NOMO-1 (cell line): ENCODE measurements around the gene TTLL5.
"Not testable (repeated sequence)": the region's sequence is repeated elsewhere in the genome, so short reads cannot be mapped to it uniquely, and the experiment has no call there.

Experiments
- DNase-seq, 2 experiments: peaks; one replicate each; lab custom pipeline; 2025; ENCODE audit not compliant: unreplicated experiment in 2 of 2; lab: John Stamatoyannopoulos, UW

Gene TTLL5

DNA sequence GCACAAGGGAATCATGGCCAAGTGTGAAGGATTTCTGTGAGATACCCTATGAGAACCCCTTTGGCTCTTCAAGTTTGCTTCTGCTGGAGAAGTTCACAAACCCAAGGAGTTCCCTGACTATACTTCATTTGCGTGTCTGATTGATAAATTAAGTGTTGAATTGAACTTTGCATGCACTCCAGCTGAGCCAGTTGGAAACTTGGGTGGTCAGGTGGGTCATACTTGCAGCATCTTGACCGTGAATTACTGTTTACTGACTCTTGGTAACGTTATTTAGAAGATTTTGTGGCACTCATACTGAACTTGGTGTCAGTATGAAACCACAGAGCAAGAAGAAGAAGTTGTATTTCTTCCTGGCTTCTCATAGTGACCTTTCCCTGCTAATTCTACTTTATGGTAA lies 243.3 kb downstream of the TTLL5 start:
- no peak for DNase-seq

- DNase-seq = peak in 1 of 2 experiments; percentile 13
These were observed 244.3 kb downstream of the TTLL5 start for GRCh38 chr14:75905147-75905904.

GRCh38 chr14:75906228-75906627 lies 245.2 kb downstream of the TTLL5 start:
- DNase-seq = no peak

DNA sequence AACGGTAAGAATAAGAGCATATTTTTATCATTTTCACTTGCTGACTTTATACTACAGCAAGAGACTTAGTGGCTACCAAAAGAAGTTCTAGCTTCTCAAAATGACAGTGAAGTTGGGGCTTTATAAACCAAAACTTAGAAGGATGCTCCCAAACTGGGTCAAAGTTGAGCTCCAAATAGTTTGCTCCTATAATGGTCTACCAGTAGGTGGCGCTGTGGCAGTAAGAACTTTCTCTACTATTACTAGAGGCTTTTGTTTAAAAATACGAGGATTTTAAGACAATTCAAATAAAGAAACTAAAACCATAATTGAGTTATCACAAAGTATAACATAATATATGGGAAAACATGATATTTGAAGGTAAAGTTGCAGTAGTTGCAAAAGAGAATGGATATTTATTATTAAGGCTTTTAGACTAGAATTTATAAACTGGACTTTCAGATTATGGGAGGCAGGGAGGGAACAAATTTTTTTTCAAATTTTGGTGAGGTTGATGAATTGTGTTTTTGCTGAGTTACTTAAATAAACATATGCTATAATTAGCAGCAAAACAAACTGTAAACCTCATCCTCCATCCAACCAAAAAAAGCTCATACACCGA lies 245.7 kb downstream of the TTLL5 start:
- DNase-seq = peak; percentile 10 to 52

- DNase-seq = no peak
These were observed 246.8 kb downstream of the TTLL5 start for GRCh38 chr14:75907756-75908359.

- DNase-seq = no peak
These were observed 248.6 kb downstream of the TTLL5 start for GRCh38 chr14:75909630-75910029.

DNA sequence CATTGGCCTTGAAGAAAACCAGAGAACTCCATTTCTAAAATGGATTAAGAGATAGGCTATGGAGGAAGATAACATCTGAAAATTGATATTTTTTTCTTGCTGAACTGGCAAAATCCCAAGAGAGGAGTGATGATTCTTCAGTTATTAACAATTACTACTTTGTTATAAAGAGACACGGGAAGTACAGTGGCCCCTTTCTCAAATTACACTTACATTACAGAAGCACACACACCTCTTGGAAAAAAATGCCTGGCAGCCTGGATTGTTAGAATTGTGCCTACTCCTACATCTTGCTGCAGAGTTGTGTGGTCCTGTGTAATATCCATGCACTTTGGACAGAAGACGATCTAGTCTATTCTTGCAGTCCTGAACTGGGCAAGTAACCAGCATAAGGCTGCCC lies 249.0 kb downstream of the TTLL5 start:
- DNase-seq = no peak

- no peak for DNase-seq
These were observed 250.8 kb downstream of the TTLL5 start for GRCh38 chr14:75911883-75912282.

DNA sequence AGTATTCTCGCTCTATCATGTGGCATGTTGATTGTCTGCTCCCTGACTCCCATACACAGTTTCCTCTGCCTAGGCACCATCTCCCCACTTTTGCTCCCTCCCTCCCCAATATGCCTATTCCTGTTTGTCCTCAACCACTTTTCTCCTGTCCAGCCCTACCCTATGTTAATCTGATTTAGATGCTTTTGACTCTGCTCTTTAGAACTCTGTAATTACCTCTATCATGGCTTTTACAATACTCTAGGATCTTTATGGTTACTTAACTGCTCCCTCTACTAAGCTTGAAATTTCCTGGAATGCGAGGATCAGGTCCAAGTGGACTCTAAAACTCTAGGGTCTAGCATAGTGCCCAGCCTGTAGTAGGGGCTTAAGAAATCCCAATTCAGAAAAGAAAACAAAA lies 252.1 kb downstream of the TTLL5 start:
- no peak for DNase-seq

GRCh38 chr14:75915045-75915444 lies 254.0 kb downstream of the TTLL5 start:
- DNase-seq = no peak

DNA sequence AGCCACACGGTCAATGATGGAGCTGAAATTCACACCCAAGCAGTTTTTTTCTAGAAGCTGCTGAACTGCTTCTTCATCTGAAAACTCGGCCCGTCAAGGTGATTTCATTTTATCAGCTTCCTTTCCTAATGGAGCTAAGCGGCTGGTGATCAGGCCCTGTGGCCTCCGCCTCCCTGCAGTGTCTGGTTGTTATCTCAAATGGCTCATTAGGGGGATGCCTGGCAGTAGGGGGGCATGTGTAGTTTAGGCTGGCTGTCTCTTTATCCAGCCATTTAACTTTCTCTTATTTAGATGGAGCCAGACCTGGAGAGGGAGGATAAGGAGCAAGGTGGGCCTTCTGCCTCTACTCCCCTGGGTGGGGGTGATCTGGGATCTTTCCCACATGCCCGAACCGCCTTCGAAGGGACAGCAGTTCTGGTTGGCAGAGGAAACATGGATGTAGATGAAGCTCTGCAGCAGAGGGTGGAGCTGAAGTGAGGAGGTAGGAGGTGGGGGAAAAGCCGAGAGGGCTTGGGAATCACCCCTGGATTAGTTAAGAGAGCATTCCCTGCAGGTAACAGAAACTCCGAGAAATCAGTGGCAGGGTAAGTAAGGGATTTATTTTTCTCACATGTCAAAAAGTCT lies 256.4 kb downstream of the TTLL5 start:
- no peak for DNase-seq

DNA sequence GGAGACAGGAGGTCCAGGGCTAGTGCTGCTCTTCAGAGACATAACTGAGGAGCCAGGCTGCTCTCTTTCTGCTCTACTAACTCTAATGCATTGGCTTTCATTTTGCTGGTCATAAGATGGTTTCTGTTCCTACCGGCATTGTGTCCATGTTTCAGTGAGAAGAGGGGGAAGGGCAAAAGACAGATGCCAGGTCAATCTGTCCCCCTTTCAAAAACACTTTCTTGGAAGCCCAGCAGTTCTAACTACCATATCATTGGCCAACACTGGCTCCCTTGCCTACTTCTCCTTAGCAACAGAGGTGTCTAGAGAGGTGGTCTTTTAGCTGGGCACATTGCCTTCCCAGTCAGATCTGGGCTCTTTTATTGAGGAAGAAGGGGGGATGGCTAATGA lies 256.9 kb downstream of the TTLL5 start:
- DNase-seq = no peak

DNA sequence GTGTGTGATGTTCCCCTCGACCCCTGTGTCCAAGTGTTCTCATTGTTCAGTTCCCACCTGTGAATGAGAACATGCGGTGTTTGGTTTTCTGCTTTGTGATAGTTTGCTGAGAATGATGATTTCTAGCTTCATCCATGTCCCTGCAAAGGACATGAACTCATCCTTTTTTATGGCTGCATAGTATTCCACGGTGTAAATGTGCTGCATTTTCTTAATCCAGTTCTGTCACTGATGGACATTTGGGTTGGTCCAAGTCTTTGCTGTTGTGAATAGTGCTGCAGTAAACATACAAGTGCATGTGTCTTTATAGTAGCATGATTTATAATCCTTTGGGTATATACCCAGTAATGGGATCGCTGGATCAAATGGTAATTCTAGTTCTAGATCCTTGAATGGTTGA lies 259.4 kb downstream of the TTLL5 start:
- not testable (repeated sequence) for DNase-seq

DNA sequence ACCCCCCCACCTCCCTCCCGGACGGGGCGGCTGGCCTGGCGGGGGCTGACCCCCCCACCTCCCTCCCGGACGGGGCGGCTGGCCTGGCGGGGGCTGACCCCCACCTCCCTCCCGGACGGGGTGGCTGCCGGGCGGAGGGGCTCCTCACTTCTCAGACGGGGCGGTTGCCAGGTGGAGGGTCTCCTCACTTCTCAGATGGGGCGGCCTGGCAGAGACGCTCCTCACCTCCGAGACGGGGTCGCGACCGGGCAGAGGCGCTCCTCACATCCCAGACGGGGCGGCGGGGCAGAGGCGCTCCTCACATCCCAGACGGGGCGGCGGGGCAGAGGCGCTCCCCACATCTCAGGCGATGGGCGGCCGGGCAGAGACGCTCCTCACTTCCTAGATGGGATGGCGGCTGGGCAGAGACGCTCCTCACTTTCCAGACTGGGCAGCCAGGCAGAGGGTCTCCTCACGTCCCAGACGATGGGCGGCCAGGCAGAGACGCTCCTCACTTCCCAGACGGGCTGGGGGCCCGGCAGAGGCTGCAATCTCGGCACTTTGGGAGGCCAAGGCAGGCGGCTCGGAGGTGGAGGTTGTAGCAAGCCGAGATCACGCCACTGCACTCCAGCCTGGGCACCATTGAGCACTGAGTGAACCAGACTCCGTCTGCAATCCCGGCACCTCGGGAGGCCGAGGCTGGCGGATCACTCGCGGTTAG lies 264.2 kb downstream of the TTLL5 start:
- DNase-seq = not testable (repeated sequence)

- DNase-seq = no peak
These were observed 265.5 kb downstream of the TTLL5 start for GRCh38 chr14:75926431-75927115.

- DNase-seq = no peak
These were observed 266.6 kb downstream of the TTLL5 start for GRCh38 chr14:75927564-75928087.

GRCh38 chr14:75928690-75929181 lies 267.7 kb downstream of the TTLL5 start:
- DNase-seq = no peak

DNA sequence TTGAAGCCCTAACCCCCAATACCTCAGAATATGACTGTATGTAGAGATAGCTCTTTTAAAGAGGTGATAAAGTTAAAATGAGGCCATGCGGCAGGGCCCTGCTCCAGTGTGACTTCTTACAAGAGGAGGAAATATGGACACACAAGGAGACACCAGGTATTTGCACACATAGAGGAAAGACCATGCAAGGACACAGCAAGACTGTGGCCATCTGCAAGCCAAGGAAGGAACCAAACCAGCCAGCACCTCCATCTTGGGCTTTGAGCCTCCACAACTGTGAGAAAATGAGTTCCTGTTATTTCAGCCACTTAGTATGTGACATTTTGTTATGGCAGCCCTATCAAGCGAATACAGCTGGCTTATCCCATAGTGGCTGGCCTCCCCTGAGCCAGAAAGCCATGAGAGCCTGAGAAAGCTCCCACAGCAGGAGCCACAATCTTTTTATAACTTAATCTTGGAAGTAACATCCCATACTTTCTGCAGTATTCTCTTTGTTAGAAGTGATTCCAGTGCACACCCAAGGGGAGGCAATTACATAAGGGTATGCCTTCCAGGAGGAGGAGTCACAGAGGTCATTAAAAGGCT lies 272.8 kb downstream of the TTLL5 start:
- DNase-seq = no peak

DNA sequence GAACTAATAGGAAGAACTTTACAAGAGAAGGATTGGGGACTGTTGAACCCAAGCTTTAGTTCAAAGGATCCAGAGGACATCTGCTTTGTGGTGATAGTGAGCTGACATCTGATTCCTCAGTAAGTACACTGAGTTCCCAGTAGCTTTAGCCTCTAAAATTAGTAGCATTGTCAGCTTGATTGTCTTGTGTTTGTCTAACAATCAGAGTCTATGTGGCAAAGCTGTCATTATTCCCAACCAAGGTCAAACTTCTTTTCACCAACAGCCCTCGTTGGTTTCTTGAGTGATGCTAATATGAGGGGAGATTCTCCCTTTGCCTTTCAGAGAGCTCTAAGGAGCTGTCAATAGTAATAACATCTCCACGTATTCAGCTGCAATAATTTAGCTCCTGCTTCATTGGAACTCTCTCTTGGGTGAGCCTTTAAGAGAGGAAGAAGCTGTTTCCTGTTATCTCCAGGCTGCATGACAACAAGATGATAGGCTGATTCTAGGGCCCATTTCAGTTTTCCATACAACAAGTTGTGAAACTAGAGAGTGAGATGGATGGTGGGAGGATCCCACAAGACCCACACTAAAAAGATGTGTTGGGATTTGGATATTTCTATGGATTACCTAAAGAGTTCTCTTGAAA lies 274.1 kb downstream of the TTLL5 start:
- DNase-seq = no peak
